ENCODE data around the gene TAS1R2. TPM values are rescaled to one million over a fixed set of nuclear protein-coding genes. Genes with fewer than 3 reads are reported as not detected.

The TAS1R2 gene
- total and polyA plus RNA-seq, 9 of the 15 experiments (the other 6 are each of a cell fraction or from before 2014, with no cell fraction given): not detected

GRCh38 chr1:18883636-18884418, 24.4 kb upstream of the TAS1R2 start (continued):
- TF ChIP-seq ZBTB11 (CRISPR knock-in tag; IDR thresholded peaks at IDR 0.05) (no peak), SP2 (IDR thresholded peaks at IDR 0.05; ENCODE audit: extremely low read depth, low read depth, low read length, poor library complexity, severe bottlenecking) (no peak), NCOR1 (IDR thresholded peaks at IDR 0.05) (no peak), FOXJ2 (tag; IDR thresholded peaks at IDR 0.05) (no peak), BRD4 (IDR thresholded peaks at IDR 0.05) (no peak)
- TF ChIP-seq, protein P1, sequence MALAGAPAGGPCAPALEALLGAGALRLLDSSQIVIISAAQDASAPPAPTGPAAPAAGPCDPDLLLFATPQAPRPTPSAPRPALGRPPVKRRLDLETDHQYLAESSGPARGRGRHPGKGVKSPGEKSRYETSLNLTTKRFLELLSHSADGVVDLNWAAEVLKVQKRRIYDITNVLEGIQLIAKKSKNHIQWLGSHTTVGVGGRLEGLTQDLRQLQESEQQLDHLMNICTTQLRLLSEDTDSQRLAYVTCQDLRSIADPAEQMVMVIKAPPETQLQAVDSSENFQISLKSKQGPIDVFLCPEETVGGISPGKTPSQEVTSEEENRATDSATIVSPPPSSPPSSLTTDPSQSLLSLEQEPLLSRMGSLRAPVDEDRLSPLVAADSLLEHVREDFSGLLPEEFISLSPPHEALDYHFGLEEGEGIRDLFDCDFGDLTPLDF (CRISPR knock-in tag; IDR thresholded peaks at IDR 0.05): no peak
